Left colon (tissue), 2 donors: ENCODE data around the gene NSG1. TPM values are rescaled to one million over a fixed set of nuclear protein-coding genes. Genes with fewer than 3 reads are reported as not detected.
A peak's percentile ranks its signal among the peaks of the same experiment; 100 is the strongest.

Source experiments
- ATAC-seq: fragments of 200-7000 bp; cut with Tn5 transposase; one replicate; pipeline ENCODE4 v1.9.1; 2020; ENCODE audit warnings: mild to moderate bottlenecking, moderate library complexity
- DNase-seq, 2 donors: peaks; one replicate each; pipeline ENCODE4 v3.0.0-alpha.2; 2020
- intact Hi-C, 2 donors: fragments of 100-400 bp; cut with DNase I in 1 of 2; cut with micrococcal nuclease in 1 of 2; formaldehyde crosslinking; loops; one replicate each; pipeline versions ENCODE4 v1.11.2 to v1.14.0; 2022; cut with DNase I, micrococcal nuclease
- total RNA-seq, 2 donors: library from RNA; stranded (reverse); fragmentation: NEBNext Ultra II Directional; extraction: Animal tissue kit (Norgen Biotek cat#: 25700); gene quantifications; one replicate each; pipeline ENCODE4 v1.2.1, GENCODE V29; 2021
- donor health status: DM: no; HTN: no; CAD: no.
- donor health status: DM: yes; HTN: yes; CAD: no.

Gene NSG1
- total RNA-seq, 2 donors from 2014 or later = 2.6 to 3.0 TPM

DNA sequence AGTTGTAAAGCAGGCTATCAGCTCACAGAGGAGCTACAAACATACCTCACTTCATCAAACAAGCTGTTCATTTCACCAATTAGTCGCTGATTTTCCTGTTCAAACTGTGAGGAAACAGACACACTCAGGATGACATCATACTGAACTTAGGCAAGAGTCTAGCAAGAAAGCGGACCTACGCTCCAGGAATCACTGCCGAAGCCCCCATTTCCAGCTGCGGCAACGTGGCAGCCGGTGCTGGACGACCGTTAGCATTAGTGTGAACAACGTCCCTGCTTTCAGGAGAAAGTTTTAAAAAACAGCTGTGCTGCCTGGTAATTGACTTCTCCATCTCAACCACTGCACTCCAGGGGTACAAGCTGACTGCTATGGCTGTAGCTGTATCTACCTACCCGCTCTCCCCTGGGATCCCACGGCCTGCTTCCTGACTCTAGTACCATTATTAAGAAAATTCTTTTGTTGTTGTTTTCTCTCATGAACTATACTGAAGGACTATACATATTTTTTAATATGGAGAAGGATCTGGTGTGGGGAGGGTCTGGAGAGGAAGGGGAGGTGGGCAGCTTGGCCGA lies 38.3 kb downstream of the NSG1 start:
- no peak for DNase-seq
- intact Hi-C loops = no loop called here
- ATAC-seq = no peak

DNA sequence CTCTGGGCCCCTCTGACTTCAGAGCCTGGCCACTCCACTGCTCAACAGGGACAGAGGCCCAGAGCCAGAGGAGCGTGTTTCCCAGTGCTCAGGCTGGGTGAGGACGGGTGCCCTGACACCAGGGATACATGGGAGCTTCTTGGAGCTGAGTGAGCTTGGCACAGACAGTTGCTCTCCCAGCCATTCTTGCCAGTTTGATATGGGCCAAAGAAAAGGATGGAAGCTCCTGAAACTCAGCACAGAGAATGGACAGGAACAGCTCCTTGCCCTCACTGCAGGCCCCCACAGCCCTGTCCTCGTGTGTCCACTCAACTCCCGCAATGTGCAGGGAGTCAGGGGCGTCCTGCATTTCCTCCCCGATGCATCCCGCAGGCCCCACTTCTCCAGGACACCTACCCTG lies 38.8 kb downstream of the NSG1 start:
- ATAC-seq (no peak), DNase-seq (no peak)
- intact Hi-C loops = no loop called here

DNA sequence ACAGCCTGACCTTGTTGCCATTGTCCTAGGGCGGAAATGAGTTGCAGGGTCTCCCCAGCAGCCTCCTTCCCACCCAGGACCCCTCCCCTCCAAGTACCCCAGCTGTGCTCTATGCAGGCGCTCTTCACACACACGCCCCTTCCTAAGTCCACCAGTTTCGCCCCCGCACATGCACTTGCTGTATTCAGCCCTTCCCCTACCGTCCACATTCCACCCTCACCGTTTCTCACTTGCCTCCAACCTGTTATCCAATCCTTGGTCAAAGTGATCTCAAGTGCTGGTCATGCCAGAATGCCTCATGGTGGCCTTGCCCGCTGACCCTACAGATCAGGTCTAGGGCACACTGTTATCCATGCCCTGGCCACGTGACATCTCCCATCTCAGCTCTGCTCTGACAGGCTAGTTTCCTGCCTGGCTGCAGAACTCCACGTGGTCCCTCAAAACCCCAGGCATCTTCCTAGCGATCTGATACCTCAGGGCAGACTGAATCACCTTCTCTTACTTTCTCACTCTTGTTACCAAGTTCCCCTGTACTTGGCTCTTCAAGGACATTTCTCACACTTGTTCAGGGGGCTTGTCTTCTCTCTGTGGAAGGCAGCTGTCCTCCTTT lies 39.7 kb downstream of the NSG1 start:
- no peak for DNase-seq
- ATAC-seq = no peak
- intact Hi-C loops = no loop called here

DNA sequence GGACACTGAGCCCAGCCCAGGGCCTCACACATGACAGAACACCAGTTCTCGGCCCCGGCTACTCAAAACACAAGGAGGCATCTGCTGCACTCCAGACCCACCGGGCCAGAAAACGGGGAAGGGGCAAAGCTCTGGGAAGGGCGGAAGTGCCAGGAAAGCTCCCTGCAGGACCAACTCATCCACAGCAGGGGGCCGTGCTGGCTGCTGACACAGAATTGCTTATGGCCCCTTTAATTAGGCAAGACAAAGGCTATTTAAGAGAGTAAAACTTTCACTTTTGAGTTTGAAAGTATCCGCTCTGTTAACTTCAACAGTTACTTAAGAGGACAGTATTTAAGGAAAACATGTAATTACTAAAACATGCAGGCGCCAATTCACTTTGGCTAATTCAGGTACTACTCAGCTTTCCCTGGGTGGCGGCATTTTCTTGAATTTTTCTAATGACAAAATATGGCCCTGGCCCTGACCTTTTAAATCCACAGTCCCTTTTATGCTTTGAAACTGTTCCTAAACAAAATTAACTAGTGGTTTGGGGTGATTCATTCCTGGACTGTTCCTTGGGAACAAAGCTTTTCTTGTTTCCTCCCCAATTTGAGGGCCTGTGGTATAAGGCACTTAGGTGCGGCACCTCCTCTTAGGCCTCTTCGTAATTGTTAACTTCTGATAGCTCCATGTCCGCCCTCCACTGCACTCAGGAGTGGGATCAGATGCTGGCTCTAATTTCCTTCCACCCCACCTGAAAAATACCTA lies 40.4 kb downstream of the NSG1 start:
- intact Hi-C loops = no loop called here
- ATAC-seq = no peak
- no peak for DNase-seq

DNA sequence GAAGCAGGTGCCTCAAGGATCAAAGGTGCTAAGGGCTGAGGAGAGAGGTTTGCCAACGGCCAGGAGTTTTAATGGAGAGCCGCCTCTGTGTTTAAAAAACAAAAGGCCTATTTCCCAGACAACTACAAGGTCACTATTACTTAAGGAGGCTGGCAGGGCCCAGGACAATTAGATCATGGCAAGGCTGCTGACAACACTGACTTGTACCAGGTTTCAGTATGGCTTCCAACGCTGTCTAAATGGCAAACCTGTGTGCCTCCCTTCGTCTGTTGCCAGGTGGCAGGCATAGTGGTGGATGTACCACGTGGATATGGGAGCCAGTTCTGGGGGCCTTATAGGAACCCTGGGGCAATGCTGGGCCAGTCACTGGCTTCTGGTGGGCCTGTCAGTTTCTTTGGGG lies 41.0 kb downstream of the NSG1 start:
- ATAC-seq (no peak), DNase-seq (no peak)
- intact Hi-C loops = no loop called here

DNA sequence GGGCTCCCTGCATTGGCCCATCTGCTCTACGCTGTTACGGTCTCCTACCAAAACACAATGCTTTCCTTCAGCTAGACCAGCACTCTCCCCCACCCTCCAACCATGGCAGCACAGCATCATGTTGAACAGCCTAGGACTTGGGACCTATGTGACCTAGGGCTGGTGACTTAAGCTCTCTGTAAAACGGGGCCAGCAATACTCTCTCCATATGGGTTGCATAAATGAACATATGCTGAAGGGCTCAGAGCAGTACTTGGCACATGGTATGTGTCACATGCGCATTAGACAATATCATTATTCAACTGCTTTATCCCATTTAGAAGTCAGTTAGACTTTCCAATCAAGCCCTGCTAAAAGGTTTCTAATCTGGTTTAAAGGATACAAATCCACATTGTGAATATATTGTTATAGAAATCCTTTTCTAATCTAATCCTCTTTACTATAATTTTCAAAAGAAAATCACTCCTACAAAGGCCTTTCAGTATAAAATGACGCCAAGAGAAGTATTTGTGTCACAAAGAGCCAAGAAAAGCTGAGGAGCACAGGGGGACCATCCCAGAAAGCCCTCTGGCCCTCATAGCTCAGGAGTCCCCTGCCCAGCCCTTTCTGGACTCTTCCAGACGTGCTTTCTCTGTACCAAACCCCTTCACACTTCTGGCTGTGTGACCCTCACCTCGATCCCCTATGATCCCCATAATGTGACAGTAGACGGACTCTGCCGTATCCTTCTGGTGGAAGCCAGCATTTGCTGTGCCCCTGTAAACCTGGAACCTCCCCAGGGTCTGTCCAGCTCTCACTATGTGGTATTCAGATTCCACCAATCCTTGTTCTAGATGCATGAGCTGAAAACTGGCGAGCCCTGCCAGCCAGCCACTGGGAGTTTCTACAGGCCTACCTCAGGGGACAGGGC lies 42.3 kb downstream of the NSG1 start:
- intact Hi-C loops = no loop called here
- no peak for DNase-seq
- ATAC-seq = no peak

DNA sequence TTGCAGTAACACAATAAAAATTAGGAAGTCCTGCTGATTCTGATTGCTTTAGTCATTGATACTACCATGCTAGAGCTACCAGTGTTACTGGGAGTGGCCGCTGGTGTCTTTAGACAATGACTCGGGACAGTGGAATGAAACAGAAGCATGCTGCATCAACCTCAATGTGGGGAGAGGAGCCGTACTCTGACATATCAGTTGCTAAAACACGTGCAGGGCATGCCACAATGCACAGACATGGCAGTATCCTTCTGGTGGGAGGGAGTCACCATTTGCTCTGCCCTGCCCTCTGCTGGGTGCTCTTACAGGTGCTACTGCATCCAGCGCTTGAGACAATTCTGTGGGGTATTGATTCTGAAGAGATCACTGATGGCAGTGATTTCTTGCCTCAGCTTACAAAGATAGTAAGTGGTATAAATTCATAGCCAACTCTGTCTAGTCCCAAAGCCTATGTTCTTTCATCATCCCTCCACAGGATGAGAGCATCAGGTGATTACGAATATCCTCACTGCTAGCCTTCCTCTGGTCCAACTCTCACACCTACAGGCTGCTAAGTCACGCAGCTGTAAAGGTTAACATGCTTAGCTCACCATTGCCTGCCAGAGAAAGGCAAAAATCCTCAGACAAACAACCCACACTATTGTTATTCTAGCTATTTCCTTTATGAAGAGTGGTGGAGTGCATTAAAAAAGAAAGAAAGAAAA lies 43.7 kb downstream of the NSG1 start:
- ATAC-seq (peak; percentile 60), DNase-seq (peak in 1 of 2 donors; percentile 31)
- intact Hi-C loops = no loop called here

DNA sequence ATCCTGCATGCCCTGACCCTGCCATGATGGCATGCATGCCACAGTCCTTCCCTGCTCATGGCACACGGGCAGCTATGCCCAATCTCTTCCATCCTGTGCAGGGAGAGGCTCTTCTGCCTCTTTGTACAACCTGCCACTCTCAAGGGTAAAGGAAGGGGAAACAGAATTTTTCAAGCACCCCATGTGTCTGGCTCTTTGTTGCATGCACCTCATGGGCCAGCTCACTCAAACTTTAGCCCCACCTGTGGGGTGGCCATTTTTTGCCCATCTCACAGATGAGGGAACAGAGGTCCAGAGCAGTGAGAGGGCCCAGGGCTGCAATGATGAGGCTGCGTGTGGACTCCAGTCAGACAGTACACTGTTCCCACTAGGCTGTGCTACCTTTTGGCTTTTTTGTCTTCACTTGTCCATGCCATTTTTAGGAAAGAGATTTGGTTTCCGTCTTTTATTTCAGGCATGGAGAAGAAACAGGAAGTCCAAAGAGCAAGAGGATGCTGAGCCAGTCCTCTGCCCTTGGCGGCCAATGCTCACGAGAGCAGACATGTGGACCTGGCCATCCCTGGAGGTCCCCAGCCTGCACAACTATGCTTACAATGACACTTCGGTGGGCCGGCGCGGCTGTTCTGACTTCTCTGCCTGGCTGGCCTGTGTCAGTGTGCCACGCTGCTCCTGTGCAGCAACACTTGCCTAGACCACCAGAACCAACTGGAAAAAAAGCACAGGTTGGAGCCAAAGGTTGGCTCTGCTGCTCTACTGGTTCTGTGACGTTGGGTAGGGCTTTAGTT lies 45.6 kb downstream of the NSG1 start:
- ATAC-seq = no peak
- intact Hi-C loops = no loop called here
- no peak for DNase-seq

DNA sequence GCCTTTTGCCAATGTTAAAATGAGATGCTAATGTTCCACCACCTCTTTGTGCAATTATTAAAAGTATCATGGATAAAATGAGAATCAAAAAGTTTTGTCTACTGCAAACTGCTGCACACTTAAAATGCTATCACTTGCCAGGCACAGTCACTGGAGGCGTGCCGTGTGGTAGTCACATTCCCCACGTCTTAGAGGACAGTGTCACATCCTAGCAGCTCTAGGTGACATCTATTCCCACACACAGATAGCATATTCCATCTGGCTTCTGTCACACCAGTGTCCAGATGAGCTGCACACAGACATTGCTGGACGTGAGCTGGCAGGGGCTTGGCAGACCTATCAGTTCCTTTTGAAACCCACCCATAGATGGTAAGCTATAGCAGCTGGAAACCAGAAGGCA lies 47.0 kb downstream of the NSG1 start:
- ATAC-seq (no peak), DNase-seq (no peak)
- intact Hi-C loops = no loop called here

DNA sequence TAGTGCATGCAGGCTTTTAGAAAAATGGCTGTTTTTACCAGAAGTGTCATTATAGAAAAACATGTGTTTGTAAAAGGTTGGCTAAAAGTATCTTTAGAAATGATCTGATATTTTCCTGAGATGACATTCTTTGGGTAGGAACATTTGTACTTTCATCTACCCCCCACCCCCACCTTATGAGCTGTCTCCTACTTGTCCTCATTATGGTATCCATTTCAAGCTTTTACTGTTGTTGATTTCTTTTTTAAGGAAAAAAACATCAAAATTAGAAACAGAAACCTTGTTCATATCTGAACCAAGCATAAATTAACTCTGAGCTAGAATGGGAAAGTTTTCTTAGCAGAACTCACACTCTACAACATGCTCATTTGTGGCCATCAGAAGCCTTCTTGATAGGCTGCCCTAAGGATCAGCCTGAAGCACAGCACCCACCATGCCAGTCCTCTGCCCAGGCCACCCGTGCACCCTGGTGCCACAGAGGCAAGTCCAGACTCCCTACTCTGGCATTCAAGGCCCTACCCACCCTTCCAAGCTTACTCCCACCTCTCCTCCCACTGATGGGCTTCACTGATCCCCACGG lies 49.4 kb downstream of the NSG1 start:
- intact Hi-C loops = no loop called here
- ATAC-seq (no peak), DNase-seq (no peak)

DNA sequence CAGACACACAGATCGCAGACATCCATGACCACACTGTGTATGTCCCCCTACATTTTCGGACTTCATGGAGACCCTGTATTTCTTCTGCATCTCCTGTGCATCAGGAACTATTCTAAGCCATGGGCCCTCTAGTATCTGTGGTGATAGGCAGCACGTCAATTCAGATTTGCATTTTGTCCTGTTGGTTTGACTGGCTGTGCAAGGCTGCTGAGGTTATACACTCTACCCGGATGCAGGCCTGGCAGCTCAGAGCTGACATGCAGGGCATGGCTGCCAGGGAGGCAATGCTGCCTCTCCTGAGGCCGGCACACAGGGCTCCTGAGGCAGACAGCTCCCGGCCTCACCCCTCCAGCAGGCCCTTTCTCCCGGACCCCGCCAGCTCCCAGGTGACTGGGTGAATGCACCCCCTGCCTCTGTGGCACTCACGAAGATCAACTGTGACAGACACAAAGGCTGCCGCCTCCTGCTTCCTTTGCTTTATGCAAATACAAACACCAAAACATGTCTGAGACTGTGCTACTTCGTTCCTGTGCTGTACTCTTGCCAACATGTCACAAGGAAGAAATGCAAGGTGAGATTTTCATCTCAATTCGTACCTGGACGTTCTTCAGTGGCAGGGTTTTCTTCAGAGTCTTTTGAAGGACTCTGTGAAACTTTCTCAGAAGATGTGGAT lies 51.0 kb downstream of the NSG1 start:
- DNase-seq = no peak
- intact Hi-C loops = no loop called here
- ATAC-seq = no peak

DNA sequence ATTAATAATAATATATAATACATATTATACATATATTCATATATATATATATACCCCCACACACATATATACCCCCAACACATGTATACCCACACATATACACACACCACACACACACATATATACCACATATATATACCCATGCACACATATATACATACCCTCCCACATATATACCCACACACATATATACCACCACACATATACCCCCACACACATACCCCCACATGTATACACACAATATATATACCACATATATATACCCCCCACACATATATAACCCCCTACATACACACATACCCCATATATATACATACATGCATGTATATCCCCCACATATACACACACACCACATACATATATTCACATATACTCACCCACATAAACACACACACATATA lies 52.0 kb downstream of the NSG1 start:
- DNase-seq (no peak), ATAC-seq (no peak)
- intact Hi-C loops = no loop called here

DNA sequence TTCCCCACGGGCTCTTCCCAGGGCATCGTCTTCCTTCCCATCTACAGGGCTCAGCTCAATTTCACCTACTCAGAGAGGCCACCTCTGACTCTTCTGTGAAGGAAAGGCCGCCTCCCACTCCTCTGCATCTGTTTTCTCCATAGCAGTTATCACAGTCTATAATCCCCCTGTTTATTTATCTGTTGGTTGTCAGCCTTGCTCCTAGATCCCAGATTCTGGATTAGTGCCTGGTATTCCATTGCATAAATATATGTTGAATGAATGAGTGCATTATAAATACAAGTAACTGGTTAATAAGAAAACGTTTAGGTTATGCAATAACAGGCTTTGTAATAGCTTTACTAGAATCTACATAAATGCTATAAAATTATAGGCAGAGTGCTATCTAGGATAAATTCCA lies 52.9 kb downstream of the NSG1 start:
- DNase-seq (no peak), ATAC-seq (no peak)
- intact Hi-C loops = no loop called here

DNA sequence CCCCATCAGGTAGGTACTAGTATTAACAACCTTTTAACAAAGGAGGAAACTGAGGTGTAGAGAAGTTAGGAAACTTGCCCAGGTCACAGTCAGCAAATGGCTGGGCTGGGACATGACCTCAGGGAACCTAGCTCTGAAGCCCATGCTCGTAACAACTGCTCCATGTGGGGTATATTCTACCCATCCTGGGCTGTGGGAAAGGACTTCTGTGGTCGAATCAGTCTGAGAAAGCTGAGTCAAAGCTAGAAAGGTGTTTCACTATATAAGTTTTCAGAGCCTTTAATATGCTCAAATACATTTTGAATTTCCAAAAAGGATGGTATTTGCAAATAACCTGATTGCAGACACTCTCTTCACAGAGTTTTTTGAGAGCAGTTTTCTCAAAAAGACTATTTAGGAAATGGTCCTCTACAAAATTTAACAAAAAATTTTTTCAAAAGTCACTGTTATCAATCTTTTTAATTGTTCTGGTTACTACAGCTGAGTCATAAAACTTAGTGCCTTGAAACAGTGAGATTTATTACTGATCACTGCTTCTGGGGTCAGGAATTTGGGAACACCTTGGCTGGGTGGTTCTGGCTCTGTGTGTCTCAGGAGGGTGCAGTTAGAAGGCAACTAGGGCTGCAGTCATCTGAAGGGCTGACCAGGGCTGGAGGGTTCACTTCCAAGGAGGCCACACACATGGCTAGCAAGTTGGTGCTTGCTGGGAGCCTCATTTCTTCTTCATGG lies 53.6 kb downstream of the NSG1 start:
- DNase-seq = no peak
- ATAC-seq = no peak
- intact Hi-C loops = no loop called here

DNA sequence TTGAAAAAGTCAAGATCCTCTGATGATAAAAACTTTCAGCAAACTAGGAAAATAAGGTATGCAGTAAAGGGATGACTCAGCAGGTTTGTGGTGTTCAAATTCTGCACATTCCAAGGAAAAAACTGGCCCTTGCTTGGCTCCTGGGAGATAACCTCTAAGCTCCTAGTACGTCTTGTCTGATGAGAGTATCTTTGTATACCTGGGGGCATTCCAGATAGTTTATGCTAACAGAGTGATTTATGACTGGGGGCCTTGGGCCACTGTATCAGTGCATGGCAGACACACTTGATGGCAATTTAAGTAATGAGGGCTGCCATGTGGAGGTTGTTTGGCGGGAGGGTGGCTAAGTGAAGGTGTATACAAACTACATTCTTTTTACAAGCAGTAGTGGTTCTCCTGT lies 56.9 kb downstream of the NSG1 start:
- ATAC-seq = no peak
- intact Hi-C loops = no loop called here
- DNase-seq = no peak

DNA sequence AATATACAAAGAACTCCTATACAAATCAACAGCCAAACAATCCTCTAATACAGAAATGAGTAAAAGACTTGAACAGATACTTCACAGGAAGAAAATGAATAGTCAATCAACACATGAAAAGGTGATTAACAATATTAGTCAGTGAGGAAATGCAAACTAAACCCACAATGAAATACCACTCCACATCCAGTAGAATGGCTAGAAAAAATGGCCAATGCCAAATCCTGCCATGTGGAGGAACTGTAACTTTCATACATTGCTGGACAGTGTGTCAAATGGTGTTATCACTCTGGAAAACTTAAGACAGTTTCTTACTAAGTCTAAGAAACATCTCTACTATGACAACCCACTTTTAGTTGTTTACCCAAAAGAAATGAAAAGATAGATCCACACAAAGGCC lies 59.5 kb downstream of the NSG1 start:
- ATAC-seq (no peak), DNase-seq (no peak)
- intact Hi-C loops = no loop called here
